ENCODE data around the gene C10orf90.

C10orf90 gene

DNA sequence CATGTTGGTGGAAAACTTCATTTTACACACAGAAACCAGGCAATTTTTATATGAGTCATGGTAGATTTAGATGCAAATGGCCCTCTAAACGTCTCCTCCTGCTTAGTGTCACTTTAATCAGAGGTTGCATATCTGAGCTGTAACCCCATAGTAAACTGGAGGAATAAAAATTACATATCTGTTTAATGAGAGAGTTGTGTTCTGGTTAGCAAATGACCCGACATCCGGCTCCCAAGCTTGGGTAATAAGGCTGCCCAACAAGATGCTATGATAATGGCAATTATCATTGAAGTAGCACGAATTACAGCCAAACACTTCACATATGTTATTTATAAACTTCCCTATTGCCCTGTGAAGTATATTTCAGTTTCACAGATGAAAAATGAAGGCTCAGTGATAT is 271.6 kb downstream of the C10orf90 start:
- Histone ChIP-seq H3K36me3 (ENCODE audit: control insufficient read depth, insufficient read depth, low read length) (no peaks in the 10 kb centered on the region), H3K4me3 (replicated peaks; ENCODE audit: low read depth, low read length) (no peak overlapping the region), H3K27me3 (replicated peaks; ENCODE audit: control insufficient read depth, insufficient read depth, low read length) (no peaks in the 10 kb centered on the region)
- DNase-seq (ENCODE audit: extremely low read depth, insufficient read length), result no peak
- TF ChIP-seq, protein P1, sequence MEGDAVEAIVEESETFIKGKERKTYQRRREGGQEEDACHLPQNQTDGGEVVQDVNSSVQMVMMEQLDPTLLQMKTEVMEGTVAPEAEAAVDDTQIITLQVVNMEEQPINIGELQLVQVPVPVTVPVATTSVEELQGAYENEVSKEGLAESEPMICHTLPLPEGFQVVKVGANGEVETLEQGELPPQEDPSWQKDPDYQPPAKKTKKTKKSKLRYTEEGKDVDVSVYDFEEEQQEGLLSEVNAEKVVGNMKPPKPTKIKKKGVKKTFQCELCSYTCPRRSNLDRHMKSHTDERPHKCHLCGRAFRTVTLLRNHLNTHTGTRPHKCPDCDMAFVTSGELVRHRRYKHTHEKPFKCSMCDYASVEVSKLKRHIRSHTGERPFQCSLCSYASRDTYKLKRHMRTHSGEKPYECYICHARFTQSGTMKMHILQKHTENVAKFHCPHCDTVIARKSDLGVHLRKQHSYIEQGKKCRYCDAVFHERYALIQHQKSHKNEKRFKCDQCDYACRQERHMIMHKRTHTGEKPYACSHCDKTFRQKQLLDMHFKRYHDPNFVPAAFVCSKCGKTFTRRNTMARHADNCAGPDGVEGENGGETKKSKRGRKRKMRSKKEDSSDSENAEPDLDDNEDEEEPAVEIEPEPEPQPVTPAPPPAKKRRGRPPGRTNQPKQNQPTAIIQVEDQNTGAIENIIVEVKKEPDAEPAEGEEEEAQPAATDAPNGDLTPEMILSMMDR (IDR thresholded peaks at IDR 0.05; ENCODE audit: insufficient read depth, low read length, poor library complexity, severe bottlenecking), result no peak

DNA sequence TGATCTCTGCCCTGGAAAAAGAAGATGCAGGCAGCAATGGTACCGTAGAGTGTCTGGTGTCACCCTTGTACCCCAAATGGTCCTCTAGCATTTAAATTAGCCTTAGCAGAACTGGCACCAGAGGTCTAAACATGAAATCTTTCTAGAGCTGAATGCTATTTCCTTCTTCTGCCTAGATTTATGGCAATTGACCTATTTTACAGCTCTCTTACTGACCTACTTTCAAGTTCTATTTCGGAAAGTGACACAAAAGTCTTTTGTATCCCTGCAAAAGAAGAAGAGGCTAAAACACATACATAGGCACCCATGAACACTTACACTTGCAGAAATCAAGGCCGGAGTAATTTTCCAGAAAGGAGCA is 272.1 kb downstream of the C10orf90 start:
- TF ChIP-seq, protein P1 (IDR thresholded peaks at IDR 0.05; ENCODE audit: insufficient read depth, low read length, poor library complexity, severe bottlenecking), result no peak
- no peak overlapping the region for H3K4me3 ChIP-seq (replicated peaks; ENCODE audit: low read depth, low read length)
- H3K27me3 ChIP-seq (replicated peaks; ENCODE audit: control insufficient read depth, insufficient read depth, low read length), result no peaks in the 10 kb centered on the region
- no peak for DNase-seq (ENCODE audit: extremely low read depth, insufficient read length)
- H3K36me3 ChIP-seq (ENCODE audit: control insufficient read depth, insufficient read depth, low read length), result no peaks in the 10 kb centered on the region

DNA sequence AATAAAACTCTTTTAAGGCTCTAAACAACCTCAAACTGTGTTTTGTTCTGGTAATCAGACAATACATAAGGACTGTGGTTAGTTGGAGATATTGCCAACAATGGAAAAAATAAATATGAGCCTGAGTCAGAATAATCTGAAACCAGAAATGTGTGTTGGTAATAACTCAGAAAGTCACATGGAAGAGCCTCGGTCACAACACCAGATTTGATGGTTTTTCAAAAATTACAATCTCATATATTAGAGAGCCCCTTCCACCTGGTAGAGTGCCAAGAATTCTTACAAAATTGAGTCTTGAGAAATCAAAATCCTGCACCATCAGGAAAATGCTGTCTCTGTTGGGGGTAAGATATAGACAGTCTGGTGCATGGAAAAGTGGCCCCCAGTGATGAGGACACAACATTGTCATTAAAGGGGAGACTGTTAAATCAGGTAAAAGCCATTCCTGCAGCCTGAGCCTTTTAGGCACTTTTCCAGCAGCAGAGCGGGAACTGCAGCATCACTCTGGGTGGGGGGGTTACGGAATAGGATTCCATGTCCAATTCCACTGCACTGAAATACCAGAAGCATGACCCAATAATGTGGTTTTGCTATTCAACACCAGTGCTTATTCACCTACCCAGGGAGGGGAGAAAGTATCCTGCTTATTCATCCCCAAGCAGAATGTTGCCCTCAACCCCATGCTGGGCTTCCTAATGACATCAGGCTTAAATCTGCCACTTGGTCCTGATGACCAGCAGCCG is 272.7 kb downstream of the C10orf90 start:
- Histone ChIP-seq H3K36me3 (ENCODE audit: control insufficient read depth, insufficient read depth, low read length) (no peaks in the 10 kb centered on the region), H3K27me3 (replicated peaks; ENCODE audit: control insufficient read depth, insufficient read depth, low read length) (no peaks in the 10 kb centered on the region), H3K4me3 (replicated peaks; ENCODE audit: low read depth, low read length) (no peak overlapping the region)
- no peak for DNase-seq (ENCODE audit: extremely low read depth, insufficient read length)
- TF ChIP-seq, protein P1 (IDR thresholded peaks at IDR 0.05; ENCODE audit: insufficient read depth, low read length, poor library complexity, severe bottlenecking), result no peak

DNA sequence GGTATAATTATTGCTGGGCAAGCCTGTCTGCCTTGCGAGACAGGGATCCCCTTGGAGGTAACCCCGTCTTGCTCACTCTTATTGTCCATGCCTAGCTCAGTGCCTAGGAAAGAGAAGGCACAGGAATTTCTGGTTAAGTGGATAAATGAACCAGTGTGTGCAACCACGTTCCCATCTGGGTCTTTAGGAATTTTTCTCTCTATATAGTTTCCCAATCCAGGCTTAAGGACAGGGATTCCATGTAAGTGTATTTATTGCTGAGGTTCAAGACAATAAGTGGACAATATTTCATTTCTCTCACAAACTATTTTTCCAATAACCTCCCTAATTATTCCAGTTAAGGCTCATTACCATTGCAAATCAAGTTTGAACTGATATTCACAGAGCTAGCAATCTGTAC is 273.3 kb downstream of the C10orf90 start:
- DNase-seq (ENCODE audit: extremely low read depth, insufficient read length), result no peak
- TF ChIP-seq, protein P1 (IDR thresholded peaks at IDR 0.05; ENCODE audit: insufficient read depth, low read length, poor library complexity, severe bottlenecking), result no peak

DNA sequence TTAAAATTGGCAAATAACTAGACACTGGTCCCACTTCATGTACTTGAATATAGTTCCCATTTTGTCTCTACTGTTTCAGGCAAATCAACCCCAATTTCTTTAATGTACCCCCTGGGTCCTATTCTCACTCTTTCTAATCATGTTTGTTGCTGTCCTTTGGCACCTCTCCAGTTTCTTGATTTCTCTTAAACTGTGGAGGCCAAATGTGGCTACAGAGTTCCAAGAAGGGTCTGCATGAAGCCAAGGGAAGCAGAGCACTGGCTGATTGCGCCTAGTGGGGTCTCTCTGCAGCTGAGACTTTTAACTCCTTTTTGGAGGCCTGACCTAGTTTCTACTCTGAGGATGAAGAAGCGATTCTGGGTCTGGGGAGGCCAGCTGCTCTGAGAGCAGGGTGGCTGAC is 275.5 kb downstream of the C10orf90 start:
- Histone ChIP-seq H3K36me3 (ENCODE audit: control insufficient read depth, insufficient read depth, low read length) (no peaks in the 10 kb centered on the region), H3K27me3 (replicated peaks; ENCODE audit: control insufficient read depth, insufficient read depth, low read length) (no peaks in the 10 kb centered on the region), H3K4me3 (replicated peaks; ENCODE audit: low read depth, low read length) (no peak overlapping the region)
- DNase-seq (ENCODE audit: extremely low read depth, insufficient read length), result no peak
- TF ChIP-seq, protein P1 (IDR thresholded peaks at IDR 0.05; ENCODE audit: insufficient read depth, low read length, poor library complexity, severe bottlenecking), result no peak

More for the DNA sequence above, 273.3 kb downstream of the C10orf90 start:
- Histone ChIP-seq H3K4me3 (replicated peaks; ENCODE audit: low read depth, low read length) (no peak overlapping the region), H3K36me3 (ENCODE audit: control insufficient read depth, insufficient read depth, low read length) (no peaks in the 10 kb centered on the region), H3K27me3 (replicated peaks; ENCODE audit: control insufficient read depth, insufficient read depth, low read length) (no peaks in the 10 kb centered on the region)

DNA sequence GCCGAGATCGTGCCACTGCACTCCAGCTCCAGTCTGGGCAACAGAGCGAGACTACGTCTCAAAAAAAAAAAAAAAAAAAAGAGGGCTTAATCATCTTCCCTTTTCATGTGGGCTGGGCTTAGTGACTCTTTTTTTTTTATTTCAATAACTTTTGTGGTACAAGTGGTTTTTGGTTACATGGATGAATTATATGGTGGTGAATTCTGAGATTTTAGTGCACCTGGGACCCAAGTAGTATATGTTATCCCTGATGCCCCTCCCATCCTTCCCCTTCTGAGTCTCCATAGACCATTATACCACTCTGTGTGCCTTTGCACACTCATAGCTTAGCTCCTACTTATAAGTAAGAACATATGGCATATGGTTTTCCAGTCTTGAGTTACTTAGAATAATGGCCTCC is 277.4 kb downstream of the C10orf90 start:
- Histone ChIP-seq H3K36me3 (ENCODE audit: control insufficient read depth, insufficient read depth, low read length) (no peaks in the 10 kb centered on the region), H3K27me3 (replicated peaks; ENCODE audit: control insufficient read depth, insufficient read depth, low read length) (no peaks in the 10 kb centered on the region), H3K4me3 (replicated peaks; ENCODE audit: low read depth, low read length) (no peak overlapping the region)
- TF ChIP-seq, protein P1 (IDR thresholded peaks at IDR 0.05; ENCODE audit: insufficient read depth, low read length, poor library complexity, severe bottlenecking), result no peak
- no peak for DNase-seq (ENCODE audit: extremely low read depth, insufficient read length)

Measured in GM06990 (cell line).